CD4-positive, CD25-positive, alpha-beta regulatory T cell (primary cell): ENCODE measurements around the gene FAM20A. TPM values are rescaled to one million over a fixed set of nuclear protein-coding genes. Genes with fewer than 3 reads are reported as not detected.

Experiments
- ATAC-seq, 2 donors: fragments of 150-1000 bp; cut with Tn5 transposase; one replicate each; pipeline ENCODE4 v1.10.0; 2021; ENCODE audit warnings: low read depth in 2 of 2, moderate number of reproducible peaks in 2 of 2, moderate library complexity in 1 of 2
- DNase-seq, 3 donors: peaks; one replicate each; pipeline versions ENCODE4 v3.0.0 to v3.0.0-alpha.2; 2012 to 2022; ENCODE audit warnings: mixed read lengths in 1 of 3
- H3K27ac ChIP-seq: one replicate; pipeline ENCODE4 v1.7.0; 2013; ENCODE audit warnings: mild to moderate bottlenecking, low read length; ENCODE audit not compliant: insufficient read depth, poor library complexity, severe bottlenecking
- H3K27me3 ChIP-seq: one replicate; pipeline ENCODE4 v1.7.0; 2013; ENCODE audit warnings: low read length; ENCODE audit not compliant: control insufficient read depth, insufficient read depth
- H3K36me3 ChIP-seq: one replicate; pipeline ENCODE4 v1.7.0; 2013; ENCODE audit warnings: mild to moderate bottlenecking, low read length, moderate library complexity; ENCODE audit not compliant: control insufficient read depth, insufficient read depth
- H3K4me1 ChIP-seq: 2 replicates; pipeline ENCODE4 v1.7.0; 2013; ENCODE audit warnings: mild to moderate bottlenecking, low read length; ENCODE audit not compliant: insufficient read depth, control insufficient read depth, poor library complexity, severe bottlenecking
- H3K4me3 ChIP-seq: one replicate; pipeline ENCODE4 v1.7.0; 2013; ENCODE audit warnings: low read depth, mild to moderate bottlenecking, low read length, moderate library complexity
- H3K9me3 ChIP-seq, 2 experiments: 1 replicate in 1 of 2; 2 replicates in 1 of 2; pipeline ENCODE4 v1.7.0; 2013; ENCODE audit warnings: low read length in 2 of 2, mild to moderate bottlenecking in 1 of 2, moderate library complexity in 1 of 2; ENCODE audit not compliant: control insufficient read depth in 2 of 2
- H3K27ac Mint-ChIP-seq, 3 donors: one replicate each; pipeline ENCODE4 v1.8.0; 2020 to 2022; ENCODE audit warnings: mild to moderate bottlenecking in 3 of 3, mixed read lengths in 3 of 3, moderate library complexity in 2 of 3
- H3K27me3 Mint-ChIP-seq: one replicate; pipeline ENCODE4 v1.8.0; 2022; ENCODE audit warnings: mild to moderate bottlenecking, mixed read lengths
- H3K36me3 Mint-ChIP-seq: one replicate; pipeline ENCODE4 v1.8.0; 2020; ENCODE audit warnings: mixed read lengths
- H3K4me1 Mint-ChIP-seq, 4 donors: one replicate each; pipeline ENCODE4 v1.8.0; 2020 to 2022; ENCODE audit warnings: mixed read lengths in 4 of 4, mild to moderate bottlenecking in 1 of 4
- H3K4me3 Mint-ChIP-seq, 4 donors: one replicate each; pipeline ENCODE4 v1.8.0; 2020 to 2022; ENCODE audit warnings: mild to moderate bottlenecking in 4 of 4, mixed read lengths in 4 of 4, moderate library complexity in 3 of 4
- H3K9me3 Mint-ChIP-seq, 7 donors: one replicate each; pipeline ENCODE4 v1.8.0; 2020 to 2022; ENCODE audit warnings: mixed read lengths in 7 of 7, mild to moderate bottlenecking in 3 of 7, moderate library complexity in 2 of 7
- polyA plus RNA-seq, 4 donors: library from polyadenylated mRNA; unstranded; fragments of 300-500 nt; fragmentation: Illumina TruSeq; gene quantifications; one replicate each; pipeline ENCODE4 v1.2.3, GENCODE V29; 2021
- total RNA-seq: library from RNA; stranded (reverse); gene quantifications from one replicate; pipeline ENCODE4 v1.2.3, GENCODE V29; 2022

Gene FAM20A
- total and polyA plus RNA-seq, 5 donors from 2014 or later, result 0.11 TPM; not detected in 4

DNA sequence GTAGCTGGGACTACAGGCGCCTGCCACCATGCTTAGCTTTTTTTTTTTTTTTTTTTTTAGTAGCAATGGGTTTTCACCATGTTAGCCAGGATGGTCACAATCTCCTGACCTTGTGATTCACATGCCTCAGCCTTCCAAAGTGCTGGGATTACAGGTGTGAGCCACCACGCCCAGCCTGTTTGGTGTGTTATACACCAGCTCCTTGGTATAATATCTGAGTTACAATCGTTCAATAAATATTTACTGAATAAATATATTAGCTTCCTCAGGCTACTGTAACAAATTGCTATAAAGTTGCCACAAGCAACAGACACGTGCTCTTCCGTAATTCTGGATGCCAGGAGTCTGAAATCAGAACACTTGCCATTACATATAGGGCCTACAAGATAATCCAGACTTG is 13.6 kb upstream of the FAM20A start:
- Histone ChIP-seq H3K9me3 (peaks cover 11 to 14% of the 10 kb centered on the region in 2 experiments), H3K4me3 (no peak overlapping the region), H3K36me3 (no peaks in the 10 kb centered on the region), H3K27me3 (peaks cover 12% of the 10 kb centered on the region), H3K4me1 (no peaks in the 10 kb centered on the region), H3K27ac (no peak overlapping the region)
- Mint-ChIP-seq H3K27me3 (peaks cover 13% of the 10 kb centered on the region), H3K4me3 (no peak overlapping the region), H3K4me1 (no peaks in the 10 kb centered on the region), H3K27ac (no peak overlapping the region), H3K36me3 (no peaks in the 10 kb centered on the region), H3K9me3 (peaks cover 0 to 16% (median 10%) of the 10 kb centered on the region in 7 donors)
- no peak for DNase-seq
- no peak for ATAC-seq

DNA sequence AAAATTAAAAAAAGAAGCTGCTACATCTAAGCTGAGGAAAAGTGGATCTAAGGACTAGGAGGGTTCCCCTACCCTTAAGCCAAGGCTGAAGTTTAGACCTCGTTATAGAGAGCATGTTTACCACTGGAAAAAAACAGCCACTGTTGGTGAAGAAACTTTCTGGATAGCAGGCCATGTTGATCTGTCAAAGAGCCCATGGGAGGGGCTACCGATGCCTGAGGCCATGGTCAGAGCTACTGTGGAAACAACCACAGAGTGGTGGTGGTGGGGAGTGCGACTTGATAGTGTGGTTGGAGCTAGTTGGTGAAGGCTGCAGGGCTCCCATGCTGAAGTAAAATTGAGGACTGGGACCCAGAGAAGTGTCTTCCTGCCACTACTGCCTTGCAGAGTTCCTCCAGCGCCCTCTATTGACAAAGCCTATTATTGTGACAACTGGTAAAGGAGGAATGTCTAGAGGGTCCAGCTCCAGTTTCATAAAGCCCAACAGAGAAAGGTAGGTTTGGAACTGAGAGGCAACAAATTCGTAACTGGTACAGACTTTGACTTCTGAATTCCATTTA is 12.7 kb upstream of the FAM20A start:
- peak in 1 of 3 donors; percentile 57 for DNase-seq
- Mint-ChIP-seq H3K27ac (no peak overlapping the region), H3K27me3 (peaks cover 12% of the 10 kb centered on the region), H3K4me1 (no peaks in the 10 kb centered on the region), H3K4me3 (peak overlapping the region in 1 of 4 donors; percentile 39), H3K36me3 (no peaks in the 10 kb centered on the region), H3K9me3 (peaks cover 3 to 23% (median 10%) of the 10 kb centered on the region in 7 donors)
- Histone ChIP-seq H3K27ac (no peak overlapping the region), H3K4me1 (no peaks in the 10 kb centered on the region), H3K4me3 (no peak overlapping the region), H3K9me3 (peaks cover 19 to 23% of the 10 kb centered on the region in 2 experiments), H3K36me3 (no peaks in the 10 kb centered on the region), H3K27me3 (peaks cover 11% of the 10 kb centered on the region)
- no peak for ATAC-seq

DNA sequence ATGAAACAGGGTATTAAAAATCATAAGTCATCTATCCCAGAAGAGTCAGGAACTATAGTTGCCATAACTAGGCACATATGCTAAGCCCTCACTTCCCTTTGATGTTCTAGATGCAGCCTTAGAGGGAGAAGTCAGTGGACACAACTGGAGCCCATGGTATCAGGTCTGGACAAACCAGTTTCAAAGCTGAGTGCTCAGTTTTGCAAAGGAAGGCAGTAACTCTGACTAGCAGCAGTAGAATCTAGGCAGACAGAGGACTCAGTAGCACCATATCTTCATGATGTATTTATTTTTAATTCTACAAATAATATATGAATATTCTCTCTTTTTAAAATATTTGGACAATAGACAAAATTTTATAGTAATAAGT is 11.7 kb upstream of the FAM20A start:
- Histone ChIP-seq H3K27ac (no peak overlapping the region), H3K36me3 (no peaks in the 10 kb centered on the region), H3K9me3 (peaks cover 25 to 29% of the 10 kb centered on the region in 2 experiments), H3K4me3 (no peak overlapping the region), H3K27me3 (peaks cover 11% of the 10 kb centered on the region), H3K4me1 (no peaks in the 10 kb centered on the region)
- H3K36me3 Mint-ChIP-seq, result no peaks in the 10 kb centered on the region
- H3K9me3 Mint-ChIP-seq, result peaks cover 0 to 27% (median 10%) of the 10 kb centered on the region in 7 donors
- ATAC-seq (no peak), DNase-seq (no peak)
- H3K27ac Mint-ChIP-seq, result no peak overlapping the region
- H3K4me1 Mint-ChIP-seq, result no peaks in the 10 kb centered on the region
- no peak overlapping the region for H3K4me3 Mint-ChIP-seq
- H3K27me3 Mint-ChIP-seq, result peaks cover 8% of the 10 kb centered on the region

DNA sequence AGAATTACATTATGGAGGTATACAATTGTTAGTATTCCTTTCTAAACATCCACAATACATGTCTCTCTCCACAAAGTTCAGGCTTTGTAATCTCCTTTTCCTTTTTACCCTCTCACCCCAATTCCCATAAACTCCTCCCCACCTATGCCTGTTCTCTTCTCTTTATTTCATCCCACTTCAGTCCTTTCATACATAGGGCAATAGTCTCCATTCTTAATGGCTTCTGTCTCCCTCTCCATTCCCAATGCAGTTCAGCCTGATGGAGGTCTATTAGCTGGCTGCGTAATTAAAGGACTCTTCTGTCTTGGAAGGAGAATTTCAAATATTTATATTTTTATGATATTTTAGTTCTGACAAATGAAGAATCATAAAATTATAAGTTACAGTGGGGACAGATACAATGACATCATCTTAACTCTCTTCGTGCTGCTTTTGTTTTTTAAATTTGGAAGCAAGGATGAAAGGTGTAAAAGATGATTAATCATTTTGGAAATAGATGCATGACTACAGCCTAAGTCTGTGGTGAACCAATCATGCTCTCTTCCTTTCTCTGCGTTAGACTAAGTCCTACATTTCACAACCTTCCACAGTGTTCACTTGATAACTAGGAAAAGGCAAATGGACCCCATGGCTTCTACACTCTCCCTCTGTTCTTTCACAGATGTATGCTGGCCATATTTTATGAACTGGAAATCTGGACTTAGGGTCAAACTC is 11.2 kb upstream of the FAM20A start:
- ATAC-seq (no peak), DNase-seq (no peak)
- Mint-ChIP-seq H3K4me3 (no peak overlapping the region), H3K9me3 (peaks cover 0 to 32% (median 12%) of the 10 kb centered on the region in 7 donors), H3K4me1 (no peaks in the 10 kb centered on the region), H3K27me3 (peaks cover 8% of the 10 kb centered on the region), H3K36me3 (no peaks in the 10 kb centered on the region), H3K27ac (no peak overlapping the region)
- Histone ChIP-seq H3K4me3 (no peak overlapping the region), H3K27ac (no peak overlapping the region), H3K9me3 (peaks cover 29 to 35% of the 10 kb centered on the region in 2 experiments), H3K36me3 (no peaks in the 10 kb centered on the region), H3K4me1 (no peaks in the 10 kb centered on the region), H3K27me3 (peaks cover 8% of the 10 kb centered on the region)

DNA sequence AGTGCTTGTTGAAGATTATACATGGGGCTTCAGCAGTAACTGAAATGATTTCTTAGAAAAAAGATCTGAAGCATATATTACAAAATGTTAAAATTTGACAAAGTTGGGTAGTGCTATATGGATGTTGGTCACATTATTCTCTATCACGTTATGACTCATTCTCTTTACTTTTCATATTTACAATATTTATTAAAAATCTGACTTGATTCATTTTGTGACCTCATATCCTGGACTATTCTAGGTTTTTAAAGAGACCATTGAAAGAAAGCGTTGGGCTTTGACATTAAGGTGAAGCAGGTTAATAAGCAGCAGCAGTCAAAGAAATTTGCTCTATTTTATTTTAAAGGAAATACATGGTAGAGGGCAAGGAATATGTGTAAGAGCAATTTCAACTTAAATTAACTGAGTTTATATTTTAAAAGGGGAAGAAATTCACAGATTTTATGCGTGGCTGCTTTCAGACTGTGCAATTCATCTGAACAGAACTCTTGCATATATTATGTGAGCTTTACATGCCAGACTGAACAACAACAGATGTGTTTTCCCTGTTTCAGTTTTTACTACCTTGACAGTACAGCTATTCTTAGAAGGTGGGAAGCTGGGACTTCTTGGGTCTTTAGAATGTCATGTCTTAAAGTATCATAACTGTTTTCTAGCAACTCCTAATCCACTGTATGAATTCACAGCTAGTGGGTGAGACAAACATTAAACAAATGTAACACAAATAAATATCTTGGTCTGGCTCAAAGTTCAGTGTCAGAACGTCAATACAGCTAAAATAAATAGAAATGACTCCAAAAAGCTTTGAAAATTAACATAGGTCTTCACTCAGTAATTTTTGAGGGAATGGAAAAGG is 10.4 kb upstream of the FAM20A start:
- H3K4me1 Mint-ChIP-seq, result no peaks in the 10 kb centered on the region
- H3K27me3 Mint-ChIP-seq, result peaks cover 5% of the 10 kb centered on the region
- no peak overlapping the region for H3K4me3 Mint-ChIP-seq
- no peak overlapping the region for H3K27ac Mint-ChIP-seq
- peaks cover 0 to 35% (median 13%) of the 10 kb centered on the region in 7 donors for H3K9me3 Mint-ChIP-seq
- H3K9me3 ChIP-seq, result peaks cover 31 to 36% of the 10 kb centered on the region in 2 experiments
- H3K36me3 ChIP-seq, result no peaks in the 10 kb centered on the region
- H3K27ac ChIP-seq, result no peak overlapping the region
- no peaks in the 10 kb centered on the region for H3K4me1 ChIP-seq
- no peak overlapping the region for H3K4me3 ChIP-seq
- ATAC-seq, result no peak
- H3K27me3 ChIP-seq, result peaks cover 5% of the 10 kb centered on the region
- no peaks in the 10 kb centered on the region for H3K36me3 Mint-ChIP-seq
- no peak for DNase-seq

DNA sequence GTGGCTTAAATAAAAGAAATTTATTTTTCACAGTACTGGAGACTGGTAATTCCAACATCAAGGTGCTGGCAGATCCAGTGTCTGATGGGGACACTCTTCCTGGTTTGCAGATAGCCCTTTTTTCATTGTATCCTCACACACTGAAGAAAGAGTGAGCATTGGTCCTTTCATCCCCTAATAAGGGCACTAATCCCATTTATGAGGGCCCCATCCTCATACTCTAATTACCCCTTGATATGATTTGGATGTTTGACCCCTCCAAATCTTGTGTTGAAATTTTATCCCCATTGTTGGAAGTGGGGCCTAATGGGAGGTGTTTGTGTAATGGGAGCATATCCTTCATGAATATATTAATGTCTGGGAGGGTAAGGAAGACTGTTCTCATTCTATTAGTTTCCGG is 9.4 kb upstream of the FAM20A start:
- peaks cover 8% of the 10 kb centered on the region for H3K27me3 ChIP-seq
- H3K9me3 ChIP-seq, result peaks cover 31 to 36% of the 10 kb centered on the region in 2 experiments
- no peak overlapping the region for H3K4me3 ChIP-seq
- no peaks in the 10 kb centered on the region for H3K4me1 ChIP-seq
- H3K4me1 Mint-ChIP-seq, result no peaks in the 10 kb centered on the region
- no peak overlapping the region for H3K27ac ChIP-seq
- no peaks in the 10 kb centered on the region for H3K36me3 ChIP-seq
- H3K27me3 Mint-ChIP-seq, result peaks cover 5% of the 10 kb centered on the region
- no peak for DNase-seq
- no peaks in the 10 kb centered on the region for H3K36me3 Mint-ChIP-seq
- peaks cover 0 to 37% (median 15%) of the 10 kb centered on the region in 7 donors for H3K9me3 Mint-ChIP-seq
- ATAC-seq, result no peak
- H3K4me3 Mint-ChIP-seq, result no peak overlapping the region
- H3K27ac Mint-ChIP-seq, result no peak overlapping the region

DNA sequence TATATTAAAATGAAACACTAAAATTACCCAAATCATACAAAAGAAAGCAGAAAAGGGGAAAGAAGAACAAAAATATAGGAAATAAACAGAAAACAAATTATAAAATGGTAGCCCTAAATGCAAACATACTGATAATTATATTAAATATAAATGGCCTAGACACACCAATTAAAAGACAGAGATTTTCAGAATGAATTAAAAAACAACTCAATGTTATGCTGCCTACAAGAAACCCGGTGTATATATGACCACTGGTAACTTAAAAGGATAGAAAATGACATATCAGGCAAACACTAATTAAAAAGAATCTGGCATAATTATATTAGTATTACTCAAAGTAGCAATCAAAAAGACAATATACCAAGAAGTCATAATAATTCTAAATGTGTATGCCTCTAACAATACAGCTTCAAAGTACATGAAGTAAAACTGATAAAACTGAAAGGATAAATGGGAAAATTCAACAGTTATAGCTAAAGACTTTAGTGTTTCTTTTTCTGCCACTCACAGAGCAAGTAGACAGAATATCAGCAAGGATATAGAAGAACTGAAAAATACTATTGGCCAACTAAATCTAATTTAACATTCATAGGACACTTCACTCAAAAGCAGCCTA is 7.5 kb upstream of the FAM20A start:
- no peaks in the 10 kb centered on the region for H3K36me3 ChIP-seq
- no peak for DNase-seq
- H3K27ac Mint-ChIP-seq, result no peak overlapping the region
- peaks cover 7% of the 10 kb centered on the region for H3K27me3 ChIP-seq
- H3K27ac ChIP-seq, result no peak overlapping the region
- H3K9me3 Mint-ChIP-seq, result peaks cover 0 to 39% (median 15%) of the 10 kb centered on the region in 7 donors
- no peak overlapping the region for H3K4me3 ChIP-seq
- H3K27me3 Mint-ChIP-seq, result peaks cover 9% of the 10 kb centered on the region
- H3K4me1 ChIP-seq, result no peaks in the 10 kb centered on the region
- H3K36me3 Mint-ChIP-seq, result no peaks in the 10 kb centered on the region
- H3K4me3 Mint-ChIP-seq, result no peak overlapping the region
- no peak for ATAC-seq
- no peaks in the 10 kb centered on the region for H3K4me1 Mint-ChIP-seq
- peaks cover 31 to 36% of the 10 kb centered on the region in 2 experiments for H3K9me3 ChIP-seq
